Retinal pigment epithelial cell (primary cell): ENCODE measurements around the gene NHLH2.

Source experiments
- DNase-seq: peaks from one replicate; pipeline ENCODE4 v3.0.0-alpha.2; 2010; ENCODE audit warnings: low read depth
- H3K4me3 ChIP-seq: 2 replicates; pipeline ENCODE4 v1.5.1; 2011; ENCODE audit warnings: mild to moderate bottlenecking, low read length, control low read depth, moderate library complexity
- TF ChIP-seq, protein P1 (sequence below): conservative IDR thresholded peaks from 2 replicates; pipeline ENCODE4 v1.5.1; 2011; ENCODE audit warnings: low read depth, low read length, control low read depth, inconsistent platforms

Gene NHLH2

DNA sequence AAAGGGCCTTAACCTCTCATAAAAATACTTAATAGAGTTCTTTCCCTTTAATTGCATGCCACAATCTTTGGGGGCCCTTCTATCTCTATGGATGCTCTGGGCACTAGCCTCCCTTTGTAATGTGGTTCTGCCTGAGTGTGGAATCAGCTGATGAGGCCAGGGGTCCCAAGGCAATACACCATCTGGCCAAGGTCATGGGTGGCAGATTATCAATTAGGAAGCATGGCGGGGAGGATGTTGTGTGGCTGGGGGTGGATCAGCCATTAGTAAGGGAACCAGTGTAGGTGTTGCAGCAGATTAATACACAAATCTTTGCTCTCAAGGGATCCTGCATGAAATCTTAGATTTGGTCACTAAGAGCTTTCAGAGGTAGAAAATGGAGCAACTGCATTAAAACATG is 35.3 kb downstream of the NHLH2 start:
- H3K4me3 ChIP-seq = no peak overlapping the region
- TF ChIP-seq, protein P1, sequence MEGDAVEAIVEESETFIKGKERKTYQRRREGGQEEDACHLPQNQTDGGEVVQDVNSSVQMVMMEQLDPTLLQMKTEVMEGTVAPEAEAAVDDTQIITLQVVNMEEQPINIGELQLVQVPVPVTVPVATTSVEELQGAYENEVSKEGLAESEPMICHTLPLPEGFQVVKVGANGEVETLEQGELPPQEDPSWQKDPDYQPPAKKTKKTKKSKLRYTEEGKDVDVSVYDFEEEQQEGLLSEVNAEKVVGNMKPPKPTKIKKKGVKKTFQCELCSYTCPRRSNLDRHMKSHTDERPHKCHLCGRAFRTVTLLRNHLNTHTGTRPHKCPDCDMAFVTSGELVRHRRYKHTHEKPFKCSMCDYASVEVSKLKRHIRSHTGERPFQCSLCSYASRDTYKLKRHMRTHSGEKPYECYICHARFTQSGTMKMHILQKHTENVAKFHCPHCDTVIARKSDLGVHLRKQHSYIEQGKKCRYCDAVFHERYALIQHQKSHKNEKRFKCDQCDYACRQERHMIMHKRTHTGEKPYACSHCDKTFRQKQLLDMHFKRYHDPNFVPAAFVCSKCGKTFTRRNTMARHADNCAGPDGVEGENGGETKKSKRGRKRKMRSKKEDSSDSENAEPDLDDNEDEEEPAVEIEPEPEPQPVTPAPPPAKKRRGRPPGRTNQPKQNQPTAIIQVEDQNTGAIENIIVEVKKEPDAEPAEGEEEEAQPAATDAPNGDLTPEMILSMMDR = no peak
- DNase-seq = no peak

DNA sequence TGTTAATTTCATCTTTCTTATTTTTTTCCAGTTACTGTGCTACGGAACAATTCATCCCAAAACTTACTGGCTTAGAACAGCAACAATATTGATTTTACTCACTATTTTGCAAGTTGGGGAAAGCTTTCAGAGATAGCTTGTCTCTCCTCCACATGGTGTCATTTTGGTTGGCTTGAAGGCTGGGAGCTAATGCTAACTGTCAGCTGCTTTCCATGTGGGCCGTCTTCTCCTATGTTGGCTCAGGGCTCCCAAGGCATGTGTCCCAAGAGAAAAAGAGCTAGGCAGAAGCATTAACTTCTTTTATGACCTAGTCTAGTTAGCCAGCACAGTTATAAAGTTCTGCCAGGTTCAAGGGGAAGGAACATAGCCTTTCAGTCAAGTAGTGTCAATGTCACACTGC is 38.5 kb downstream of the NHLH2 start:
- DNase-seq = no peak
- TF ChIP-seq, protein P1 = no peak
- H3K4me3 ChIP-seq = no peak overlapping the region

DNA sequence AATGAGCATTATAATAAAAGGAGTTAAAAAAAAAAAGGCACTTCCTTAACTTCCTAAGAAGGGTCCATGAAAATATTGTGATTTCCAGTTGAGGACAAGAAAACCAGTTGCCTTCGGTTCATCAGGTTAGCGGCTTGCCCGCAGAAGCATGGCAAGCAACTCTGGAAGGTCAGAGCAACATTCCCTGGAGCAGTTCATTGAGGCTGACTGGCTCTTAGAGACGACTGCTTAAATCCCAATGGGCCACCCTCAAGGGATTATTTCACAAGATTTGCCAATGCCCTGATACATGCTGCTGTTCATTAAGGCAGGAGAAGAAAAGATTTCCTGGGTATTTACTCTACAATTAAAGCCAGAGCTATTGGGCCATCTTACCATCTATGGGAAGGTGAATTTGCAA is 43.4 kb downstream of the NHLH2 start:
- H3K4me3 ChIP-seq = no peak overlapping the region
- DNase-seq = no peak
- TF ChIP-seq, protein P1 = no peak

DNA sequence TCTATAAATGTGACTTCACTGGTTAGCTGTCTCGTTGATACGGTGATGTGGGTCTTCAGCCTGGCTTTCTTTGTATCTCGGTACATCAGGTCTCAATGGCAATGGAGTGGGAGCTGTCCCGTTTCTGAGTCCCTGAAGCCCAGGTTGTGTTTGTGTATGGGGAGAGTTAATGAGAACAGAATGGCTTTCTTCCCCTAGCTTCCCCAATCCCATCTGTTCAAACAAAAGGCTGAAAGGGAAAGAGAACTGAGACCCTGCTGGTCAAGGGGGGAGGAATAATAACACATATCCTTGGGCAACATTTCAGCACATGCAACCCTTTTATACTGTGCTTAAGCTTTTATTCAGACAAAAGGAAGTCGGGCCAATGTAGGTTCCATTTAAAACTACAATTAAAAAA is 44.0 kb downstream of the NHLH2 start:
- TF ChIP-seq, protein P1 = no peak

DNA sequence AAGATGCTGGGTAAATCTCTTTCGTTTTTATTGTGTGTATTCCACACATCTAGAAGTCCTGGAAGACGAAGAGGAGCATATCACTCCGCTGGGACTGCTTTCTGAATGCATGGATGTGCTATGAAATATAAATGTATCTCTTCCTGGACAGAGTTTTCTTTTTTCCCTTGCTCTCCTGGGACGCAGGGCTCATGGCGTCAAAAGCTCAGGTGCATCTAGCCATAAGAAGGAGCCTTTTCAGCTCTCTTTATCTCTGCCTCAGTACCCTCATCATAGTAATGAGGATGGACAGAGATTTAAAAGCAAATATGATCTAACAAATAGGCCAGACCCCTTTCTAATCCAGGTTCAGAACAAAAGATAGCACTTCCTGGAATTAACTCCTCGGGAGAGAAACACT is 44.9 kb downstream of the NHLH2 start:
- TF ChIP-seq, protein P1 = no peak
- H3K4me3 ChIP-seq = no peak overlapping the region
- no peak for DNase-seq

More for the DNA sequence above, 44.0 kb downstream of the NHLH2 start:
- H3K4me3 ChIP-seq = no peak overlapping the region
- DNase-seq = no peak

DNA sequence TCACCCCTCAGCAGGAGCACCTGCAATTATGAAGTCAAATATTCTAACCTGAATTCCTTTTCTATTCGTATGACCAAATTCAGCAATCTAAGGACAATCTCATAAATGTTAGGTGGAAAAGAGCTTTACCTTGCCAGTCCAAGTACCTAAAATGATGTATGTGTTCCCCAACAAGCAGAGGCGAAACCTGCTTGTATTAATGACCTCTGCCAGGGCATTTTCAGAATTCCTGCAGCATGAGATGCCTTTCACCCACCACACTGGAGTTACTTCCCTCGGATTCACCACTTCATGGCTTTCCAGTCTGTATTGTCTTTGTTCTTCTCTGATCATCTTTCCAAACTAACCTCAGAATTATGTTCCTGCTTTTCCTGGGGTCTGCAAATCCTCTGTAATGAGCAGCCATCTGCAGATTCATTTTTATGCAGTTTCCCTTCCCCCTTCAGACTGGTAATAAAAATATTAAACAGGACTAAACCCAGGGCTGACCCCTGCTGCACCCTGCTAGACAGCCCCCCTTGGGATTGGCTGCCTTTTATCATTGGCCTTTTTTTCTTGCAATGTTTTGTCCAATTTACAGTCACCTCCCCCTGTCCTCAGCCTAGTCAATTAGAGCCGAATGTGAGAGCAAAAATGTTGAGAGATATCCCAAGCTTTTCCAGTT is 45.8 kb downstream of the NHLH2 start:
- no peak overlapping the region for H3K4me3 ChIP-seq
- DNase-seq = no peak
- TF ChIP-seq, protein P1 = no peak

DNA sequence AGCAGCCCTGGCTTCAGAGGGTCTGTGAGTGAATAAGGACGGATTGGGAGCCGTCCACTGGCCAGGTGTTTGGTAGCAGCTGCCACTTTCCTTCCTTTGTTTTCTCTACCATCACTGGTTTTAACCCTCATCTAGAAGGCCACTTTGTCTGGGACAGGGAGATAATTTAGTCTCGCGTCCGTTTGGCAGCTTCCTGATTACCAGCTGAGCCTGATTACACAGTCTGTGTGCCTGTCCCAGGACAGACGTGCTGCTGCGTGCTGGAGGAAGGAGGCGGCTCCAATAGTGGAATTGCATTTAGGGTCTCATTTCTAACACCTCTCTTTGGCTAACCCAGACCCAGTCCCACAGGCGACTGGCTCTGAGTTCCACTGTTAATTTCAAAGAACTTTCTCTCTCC is 47.8 kb downstream of the NHLH2 start:
- TF ChIP-seq, protein P1 = no peak
- H3K4me3 ChIP-seq = no peak overlapping the region
- no peak for DNase-seq
